Hypothalamus (tissue), 51 donors: ENCODE data around the gene COA7.
"Not testable (repeated sequence)": the region's sequence is repeated elsewhere in the genome, so short reads cannot be mapped to it uniquely, and the experiment has no call there.

ENCODE experiments used
- DNase-seq, 51 donors: peaks; one replicate each; lab custom pipeline; 2025; lab: John Stamatoyannopoulos, UW

The COA7 gene

DNA sequence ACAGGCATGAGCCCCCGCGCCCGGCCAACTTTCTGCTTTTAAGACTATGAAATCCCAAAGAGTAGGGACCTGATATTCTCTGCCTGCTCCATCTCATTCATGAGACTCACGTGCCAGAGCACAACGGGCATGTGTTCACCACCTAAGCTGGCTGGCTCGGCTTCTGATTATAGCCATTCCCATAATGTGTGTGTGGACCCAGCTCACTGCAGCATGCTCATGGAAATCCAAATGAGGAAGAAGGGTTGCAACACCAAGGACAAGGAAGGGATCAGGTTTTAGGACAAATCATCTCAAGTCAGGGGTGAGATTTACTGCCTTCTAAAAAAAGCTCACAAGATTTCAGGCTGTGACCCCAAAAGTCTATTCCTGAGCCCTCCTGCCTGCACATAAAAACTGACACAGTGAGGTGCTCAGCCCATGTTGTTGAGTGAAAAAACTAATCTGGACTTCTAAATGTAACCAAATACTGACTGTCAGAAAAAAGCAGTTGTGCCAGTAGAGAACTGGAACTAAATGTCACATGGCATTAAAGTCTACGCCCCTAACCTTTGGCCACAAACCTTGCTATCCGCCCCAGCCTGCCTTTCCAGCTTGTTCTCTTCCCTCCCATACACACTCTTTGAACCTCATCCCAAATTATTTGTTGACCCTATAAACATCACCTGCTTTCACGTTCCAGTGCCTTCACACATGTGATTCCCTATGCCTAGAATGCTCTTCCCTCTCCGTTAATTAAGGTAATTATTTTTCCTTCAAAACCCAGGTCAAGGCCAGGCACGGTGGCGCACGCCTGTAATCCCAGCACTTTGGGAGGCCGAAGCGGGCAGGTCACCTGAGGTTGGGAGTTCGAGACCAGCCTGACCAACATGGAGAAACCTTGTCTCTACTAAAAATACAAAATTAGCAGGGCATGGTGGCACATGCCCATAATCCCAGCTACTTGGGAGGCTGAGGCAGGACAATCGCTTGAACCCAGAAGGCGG lies 9.1 kb upstream of the COA7 start:
- no peak for DNase-seq

DNA sequence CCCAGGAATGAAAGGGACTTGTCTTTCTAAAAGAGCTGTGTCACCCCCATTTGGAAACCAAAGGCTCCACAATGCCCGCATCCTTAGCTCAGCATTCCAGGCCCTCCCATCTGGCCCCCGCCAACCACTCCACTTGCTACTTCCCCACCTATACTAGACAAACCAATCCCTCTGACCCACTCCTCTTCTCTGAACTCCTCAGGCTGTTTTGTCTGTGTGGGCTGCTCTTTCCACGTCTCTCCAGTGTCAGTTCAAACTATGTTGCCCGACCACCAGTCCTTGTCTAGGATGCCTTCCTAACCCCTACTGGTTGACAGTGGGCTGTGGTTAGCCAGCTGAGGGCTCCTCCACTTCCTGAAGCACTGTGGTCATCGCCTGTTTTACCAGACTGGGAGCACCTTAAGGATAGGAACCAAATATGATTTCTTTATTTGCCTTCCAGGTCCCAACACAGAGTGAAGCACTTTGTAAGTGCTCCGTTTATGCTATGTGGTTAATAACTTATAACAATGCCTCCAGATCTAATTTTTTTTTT lies 8.1 kb upstream of the COA7 start:
- DNase-seq = no peak

DNA sequence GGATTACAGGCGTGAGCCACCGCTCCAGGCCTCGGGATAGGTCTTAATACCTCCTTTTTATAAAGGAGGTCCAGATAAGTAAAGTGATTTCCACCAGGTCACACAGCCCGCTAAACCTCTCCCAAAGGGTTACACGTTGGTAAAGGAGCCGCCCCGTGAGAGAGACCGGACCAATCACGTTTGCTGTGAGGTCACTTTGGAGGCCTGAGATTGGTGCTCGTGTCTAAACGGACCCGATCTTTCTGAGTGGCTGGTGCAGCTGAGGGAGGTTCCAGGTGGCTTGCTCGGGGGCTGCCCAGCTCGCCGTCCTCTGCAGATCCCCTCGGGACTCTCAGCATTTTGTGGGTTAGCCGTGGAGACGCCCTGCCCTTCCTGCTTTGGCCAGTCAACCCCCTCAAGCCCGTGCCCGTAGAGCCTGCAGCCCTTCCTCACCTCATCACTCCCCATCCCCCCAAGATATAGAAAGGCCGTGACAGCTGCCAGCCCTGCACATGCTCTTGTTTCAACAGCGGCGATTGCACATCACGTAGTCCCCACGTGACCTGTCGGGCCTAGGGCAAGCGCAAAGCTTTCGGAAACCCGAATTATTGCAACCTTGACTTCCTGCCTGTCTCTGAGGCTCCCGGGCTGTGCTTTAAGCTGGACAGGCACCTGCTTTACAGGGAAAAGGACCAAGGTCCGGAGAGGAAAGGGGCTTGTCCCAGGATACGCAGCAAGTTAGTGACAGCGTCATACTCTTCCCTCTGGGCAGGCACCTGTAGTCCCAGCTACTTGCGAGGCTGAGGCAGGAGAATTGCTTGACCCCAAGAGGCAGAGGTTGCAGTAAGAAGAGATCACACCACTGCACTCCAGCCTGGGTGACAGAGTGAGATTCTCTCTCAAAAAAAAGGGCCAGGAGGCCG lies 5.0 kb upstream of the COA7 start:
- peak; percentile 69 to 98 (median 90) for DNase-seq

DNA sequence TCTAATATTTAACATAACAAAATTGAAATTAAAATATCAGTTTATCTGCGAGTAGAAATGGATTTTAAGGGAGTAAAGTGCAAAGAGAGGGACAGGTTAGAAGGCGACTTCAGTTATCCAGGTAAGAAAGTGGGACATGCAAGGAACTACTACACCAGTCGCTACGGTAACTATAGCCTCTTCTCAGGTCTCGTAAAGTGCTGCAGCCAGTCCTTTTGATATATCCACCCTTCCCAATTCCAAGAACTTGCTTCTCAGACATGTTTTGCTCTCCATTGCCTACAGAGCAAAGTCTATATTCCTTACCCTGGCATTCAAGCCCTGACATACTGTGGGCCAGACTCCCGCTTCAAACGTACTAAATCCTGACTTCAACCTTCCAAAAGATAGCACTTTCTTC lies 2.5 kb downstream of the COA7 start:
- no peak for DNase-seq

DNA sequence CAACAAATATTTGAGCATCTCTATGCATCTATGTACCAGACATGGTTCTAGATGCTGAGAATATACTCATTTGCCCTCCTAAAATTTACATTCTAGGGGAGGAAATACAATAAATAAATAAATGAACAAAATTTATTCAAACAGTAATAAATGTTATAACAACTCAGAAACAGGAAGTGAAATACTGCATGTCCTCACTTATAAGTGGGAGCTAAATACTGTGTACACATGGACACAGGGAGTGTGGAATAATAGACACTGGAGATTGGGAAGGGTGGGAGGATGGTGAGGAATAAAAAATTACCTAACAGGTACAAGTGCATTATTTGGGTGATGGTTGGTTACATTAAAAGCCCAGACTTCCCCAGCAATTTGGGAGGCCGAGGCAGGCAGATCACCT lies 4.3 kb downstream of the COA7 start:
- no peak for DNase-seq

DNA sequence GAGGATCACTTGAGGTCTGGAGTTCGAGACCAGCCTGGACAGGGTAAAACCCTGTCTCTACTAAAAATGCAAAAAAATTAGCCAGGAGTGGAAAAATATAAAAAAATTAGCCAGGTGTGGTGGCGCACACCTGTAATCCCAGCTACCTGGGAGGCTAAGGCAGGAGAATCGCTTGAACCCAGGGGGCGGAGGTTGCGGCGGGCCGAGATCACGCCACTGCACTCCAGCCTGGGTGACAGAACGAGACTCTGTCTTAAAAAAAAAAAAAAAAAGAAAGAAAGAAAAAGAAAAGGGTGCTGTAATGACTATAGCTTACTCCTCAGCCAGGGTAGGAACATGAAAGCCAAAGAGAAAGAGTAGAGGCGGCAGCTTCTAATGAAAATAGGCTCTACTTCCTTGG lies 4.8 kb downstream of the COA7 start:
- not testable (repeated sequence) for DNase-seq

DNA sequence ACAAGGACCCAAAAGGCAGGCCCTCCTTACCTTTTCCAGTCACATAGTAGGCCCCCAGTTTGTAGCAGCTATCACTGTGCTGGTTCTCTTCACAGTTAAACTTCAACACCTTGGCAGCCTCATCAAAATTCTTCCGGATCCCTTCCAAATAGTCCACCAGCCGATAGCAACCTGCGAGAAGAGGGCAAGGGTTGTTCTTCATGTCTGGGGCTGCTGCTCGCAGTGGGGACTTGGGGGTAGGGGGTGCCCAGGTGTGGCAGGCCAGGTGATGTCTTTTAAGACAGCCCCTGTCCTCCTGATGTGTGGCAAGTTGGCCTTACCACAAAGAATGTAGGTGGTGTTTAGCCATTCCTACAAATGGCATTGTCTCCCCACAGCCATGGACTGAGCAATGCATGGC lies 5.5 kb downstream of the COA7 start:
- no peak for DNase-seq

DNA sequence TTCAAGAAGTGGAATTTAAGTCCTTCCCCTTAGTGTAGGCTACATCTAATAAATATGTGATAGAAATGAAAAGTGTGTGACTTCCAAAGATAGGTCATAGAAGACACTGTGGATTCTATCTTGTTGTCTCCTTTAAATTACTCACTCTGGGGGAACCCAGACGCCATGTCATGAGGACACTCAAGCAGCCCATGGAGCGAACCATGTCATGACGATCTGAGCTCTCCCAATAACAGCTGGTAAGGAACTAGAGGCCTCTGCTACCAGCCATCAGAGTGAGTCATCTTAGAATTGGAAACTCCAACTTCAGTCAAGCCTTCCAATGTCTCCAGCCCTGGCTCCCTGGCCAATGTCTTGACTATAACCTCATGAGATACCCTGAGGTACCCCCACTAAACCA lies 6.3 kb downstream of the COA7 start:
- no peak for DNase-seq

DNA sequence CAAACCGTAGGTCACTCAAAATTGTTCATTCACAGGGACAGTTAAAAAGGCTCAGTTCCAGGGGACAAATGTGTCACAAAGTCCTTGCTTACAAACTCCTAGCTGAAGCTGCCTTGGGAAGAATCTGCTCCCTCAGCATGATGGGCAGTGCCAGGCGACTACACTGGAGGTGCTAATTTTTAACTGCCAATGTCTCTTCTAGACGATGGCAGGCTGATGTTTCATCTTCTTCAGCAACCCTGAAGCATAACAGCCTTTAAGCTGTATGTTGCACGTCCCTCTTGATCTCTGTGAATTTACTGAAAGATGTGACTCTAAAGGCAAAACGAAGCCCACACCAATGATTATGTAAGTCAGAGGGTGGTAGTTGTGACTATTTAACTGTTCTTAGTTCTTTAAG lies 11.3 kb downstream of the COA7 start:
- DNase-seq = no peak

DNA sequence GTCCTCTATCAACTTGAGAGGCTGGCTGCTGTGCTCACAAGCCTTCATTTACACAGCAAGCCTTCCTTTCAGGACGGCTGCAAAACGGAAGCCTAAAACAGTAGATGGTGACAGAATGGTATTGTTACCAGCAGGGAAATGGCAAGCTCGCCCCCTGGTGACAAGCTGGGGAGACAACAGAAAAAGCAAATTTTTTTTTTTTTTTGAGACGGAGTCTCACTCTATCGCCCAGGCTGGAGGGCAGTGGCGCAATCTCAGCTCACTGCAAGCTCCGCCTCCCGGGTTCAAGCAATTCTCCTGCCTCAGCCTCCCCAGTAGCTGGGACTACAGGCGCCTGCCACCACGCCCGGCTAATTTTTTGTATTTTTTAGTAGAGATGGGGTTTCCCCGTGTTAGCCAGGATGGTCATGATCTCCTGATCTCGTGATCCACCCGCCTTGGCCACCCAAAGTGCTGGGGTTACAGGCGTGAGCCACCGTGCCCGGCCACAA lies 11.8 kb downstream of the COA7 start:
- peak in 34 of 51 donors; percentile 6 to 62 (median 32) for DNase-seq

DNA sequence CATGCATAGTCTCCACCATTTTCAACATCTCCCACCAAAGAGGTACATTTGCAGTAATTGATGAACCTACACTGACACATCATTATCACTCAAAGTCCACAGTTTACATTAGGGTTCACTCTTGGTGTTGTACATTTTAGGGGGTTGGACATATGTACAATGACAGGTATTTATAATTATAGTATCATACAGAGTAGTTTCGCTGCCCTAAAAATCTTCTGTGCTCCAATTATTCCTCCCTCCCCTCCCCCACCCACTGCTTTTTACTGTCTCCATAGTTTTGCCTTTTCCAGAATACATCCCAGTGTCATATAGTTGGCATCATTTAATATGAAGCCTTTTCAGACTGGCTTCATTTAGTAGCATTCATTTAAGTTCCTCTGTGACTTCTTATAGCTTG lies 13.6 kb downstream of the COA7 start:
- no peak for DNase-seq

DNA sequence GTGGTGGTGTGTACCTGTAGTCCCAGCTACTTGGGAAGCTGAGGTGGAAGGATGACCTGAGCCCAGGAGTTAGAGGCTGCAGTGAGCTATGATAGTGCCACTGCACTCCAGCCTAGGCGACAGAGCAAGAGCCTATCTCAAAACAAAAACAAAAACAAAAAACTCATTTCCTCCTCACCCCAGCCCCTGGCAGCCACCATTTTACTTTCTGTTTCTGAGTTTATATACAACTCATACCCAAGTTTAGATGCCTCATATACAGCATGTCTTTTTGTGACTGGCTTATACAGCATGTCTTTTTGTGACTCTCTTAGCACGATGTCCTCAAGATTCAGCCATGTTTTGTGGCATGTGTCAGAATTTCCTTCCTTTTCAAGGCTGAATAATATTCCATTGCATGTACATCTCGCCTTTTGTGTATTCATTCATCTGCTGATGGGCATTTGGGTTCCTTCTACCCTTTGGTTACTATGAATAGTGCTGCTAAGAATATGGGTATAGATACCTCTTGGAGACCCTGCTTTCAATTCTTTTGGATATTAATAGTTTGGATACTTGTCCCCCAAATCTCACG lies 14.7 kb downstream of the COA7 start:
- no peak for DNase-seq

DNA sequence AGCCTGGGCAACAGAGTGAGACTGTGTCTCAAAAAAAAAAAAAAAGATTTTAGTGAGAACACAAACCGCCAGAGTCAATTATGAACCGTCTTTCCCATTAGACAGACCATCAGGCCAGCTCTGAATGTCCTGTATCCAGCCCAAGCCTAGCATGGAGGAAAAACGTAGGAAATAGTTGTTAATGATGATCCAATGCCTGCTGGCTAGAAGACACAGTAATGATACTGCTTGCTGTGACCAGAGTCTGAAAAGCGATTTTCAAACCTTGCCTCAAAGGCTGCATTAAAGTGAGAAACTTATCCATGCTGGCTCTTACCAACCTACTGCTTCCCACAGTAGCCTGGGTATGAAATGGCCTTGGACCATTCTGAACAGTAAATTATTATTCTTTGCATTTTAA lies 17.0 kb downstream of the COA7 start:
- DNase-seq = no peak

DNA sequence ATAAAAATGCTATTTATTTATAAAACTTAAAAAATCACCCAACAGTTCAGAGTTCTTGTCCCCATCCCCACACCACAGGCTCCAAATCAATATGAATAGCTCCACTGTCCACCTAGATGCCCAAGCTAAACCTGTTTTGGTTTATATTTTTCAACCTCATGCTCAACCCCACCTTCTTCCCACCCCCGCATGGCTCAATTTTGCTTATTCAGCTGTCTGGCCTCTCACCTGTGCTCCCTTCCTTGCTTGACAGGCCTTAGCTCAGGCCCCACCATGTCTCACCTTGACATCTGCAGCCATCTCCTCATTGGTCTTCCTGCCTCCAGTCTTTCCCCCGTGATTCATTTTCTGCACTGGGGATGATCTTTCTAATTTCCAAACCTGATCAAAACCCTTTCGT lies 17.8 kb downstream of the COA7 start:
- no peak for DNase-seq

DNA sequence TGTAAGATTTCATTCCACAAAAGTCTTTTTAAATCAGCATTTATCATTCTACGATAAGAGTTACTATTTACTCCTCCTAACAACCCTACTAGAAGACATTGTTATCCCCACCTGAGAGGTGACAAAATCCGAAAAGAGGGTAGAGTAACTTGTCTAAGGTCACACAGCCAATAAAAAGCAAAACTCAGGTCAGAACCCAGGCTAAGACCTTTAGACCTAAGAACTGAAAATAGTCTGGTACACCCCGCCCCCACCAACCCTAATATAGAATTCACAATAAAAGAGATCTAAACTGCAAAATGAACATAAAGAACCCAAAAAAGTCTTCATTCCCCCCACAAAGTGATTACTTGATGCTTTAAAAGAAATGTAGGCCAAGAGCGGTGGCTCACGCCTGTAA lies 18.6 kb downstream of the COA7 start:
- DNase-seq = no peak

DNA sequence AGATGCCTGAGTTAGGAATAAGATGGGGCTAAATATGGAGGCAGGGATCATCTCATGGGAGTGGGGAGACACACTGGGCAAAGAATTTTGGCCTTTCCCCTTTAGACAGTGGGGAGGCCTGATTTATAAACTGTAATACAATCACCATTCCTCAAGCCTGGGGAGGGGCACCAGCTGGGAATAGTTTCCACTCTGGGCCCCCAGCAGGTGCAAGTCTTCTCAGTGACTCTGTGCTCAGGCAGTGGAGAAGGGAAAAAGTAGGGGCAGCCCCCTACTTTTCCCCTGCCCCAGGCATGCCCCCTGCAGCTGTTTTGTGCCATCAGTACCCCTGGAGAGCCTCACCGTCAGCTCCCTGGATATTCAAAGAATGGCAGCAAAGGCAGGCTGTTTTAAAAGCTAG lies 19.1 kb downstream of the COA7 start:
- no peak for DNase-seq

DNA sequence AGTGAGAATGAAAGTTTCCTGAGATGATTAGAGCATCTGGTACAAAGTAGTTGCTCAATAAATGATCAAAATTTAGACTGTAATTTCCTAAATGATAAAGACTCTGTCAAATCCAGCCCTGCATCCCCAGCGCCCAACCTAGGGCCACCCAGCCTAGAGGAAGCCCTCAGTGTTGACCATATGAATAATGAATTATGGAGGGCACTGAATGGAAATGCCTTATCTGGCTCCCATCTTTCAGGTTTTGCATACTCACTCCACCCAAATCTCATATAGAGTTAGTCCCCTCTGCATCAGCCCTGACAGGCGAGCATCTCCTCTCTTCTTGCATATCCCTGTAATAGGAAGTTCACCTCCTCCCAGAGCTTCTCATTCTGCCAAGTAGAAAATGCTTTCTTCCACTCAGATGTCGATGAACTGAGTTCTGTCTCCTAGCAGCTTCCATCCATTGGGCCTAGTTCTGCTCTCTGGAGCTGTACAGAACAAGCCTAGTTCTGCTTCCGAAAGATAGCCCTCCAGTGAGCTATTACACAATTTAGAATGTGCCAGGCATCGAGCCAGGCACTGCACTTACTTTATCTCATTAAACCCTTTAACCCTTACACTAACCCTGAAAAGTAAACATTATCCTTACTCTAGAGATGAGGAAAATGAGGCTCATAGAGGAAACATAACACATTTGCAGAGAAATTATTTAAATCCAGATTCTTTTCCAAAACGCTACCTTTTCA lies 20.9 kb downstream of the COA7 start:
- no peak for DNase-seq

DNA sequence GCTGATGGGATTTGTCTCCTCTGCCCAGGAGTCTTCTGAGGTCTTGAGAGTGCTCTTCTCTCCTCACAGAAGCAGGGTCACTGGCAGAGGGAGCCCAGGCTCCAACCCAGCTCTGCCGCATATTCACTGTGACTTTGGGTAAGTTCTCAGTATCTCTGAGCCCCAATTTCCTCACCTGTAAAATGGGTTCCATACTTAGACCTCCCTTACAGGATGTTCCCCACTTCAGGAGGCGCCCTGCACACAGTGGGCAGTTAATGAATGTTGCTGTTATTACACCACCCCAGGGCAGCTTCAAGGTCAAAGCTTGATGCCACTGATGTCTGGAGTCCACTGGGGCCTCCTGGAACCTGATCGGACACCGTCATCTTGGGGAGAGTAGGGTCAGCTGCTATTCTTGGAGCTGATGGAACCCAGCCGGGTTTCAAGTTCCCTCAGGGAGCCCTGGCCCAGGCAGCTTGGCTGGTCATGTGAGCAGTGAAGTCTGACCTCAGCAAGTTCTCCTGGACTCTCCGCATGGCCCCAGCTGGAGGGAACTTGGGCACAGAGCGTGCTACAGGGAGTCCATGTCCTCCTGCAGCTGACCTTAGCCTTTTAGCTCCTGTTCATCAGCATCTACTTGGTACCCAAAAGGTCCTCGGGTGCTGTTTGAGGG lies 21.8 kb downstream of the COA7 start:
- peak in 23 of 51 donors; percentile 3 to 41 (median 15) for DNase-seq
